ENCODE data around the gene SART3.
"Not testable (repeated sequence)": the region's sequence is repeated elsewhere in the genome, so short reads cannot be mapped to it uniquely, and the experiment has no call there.

Gene SART3

GRCh38 chr12:108518716-108519496 is 42.1 kb downstream of the SART3 start:
- DNase-seq (ENCODE audit: low read depth in 2 of 2) = no peak

- no peak for DNase-seq (ENCODE audit: low read depth in 2 of 2)
Measured at GRCh38 chr12:108518101-108518715, 42.8 kb downstream of the SART3 start.

DNA sequence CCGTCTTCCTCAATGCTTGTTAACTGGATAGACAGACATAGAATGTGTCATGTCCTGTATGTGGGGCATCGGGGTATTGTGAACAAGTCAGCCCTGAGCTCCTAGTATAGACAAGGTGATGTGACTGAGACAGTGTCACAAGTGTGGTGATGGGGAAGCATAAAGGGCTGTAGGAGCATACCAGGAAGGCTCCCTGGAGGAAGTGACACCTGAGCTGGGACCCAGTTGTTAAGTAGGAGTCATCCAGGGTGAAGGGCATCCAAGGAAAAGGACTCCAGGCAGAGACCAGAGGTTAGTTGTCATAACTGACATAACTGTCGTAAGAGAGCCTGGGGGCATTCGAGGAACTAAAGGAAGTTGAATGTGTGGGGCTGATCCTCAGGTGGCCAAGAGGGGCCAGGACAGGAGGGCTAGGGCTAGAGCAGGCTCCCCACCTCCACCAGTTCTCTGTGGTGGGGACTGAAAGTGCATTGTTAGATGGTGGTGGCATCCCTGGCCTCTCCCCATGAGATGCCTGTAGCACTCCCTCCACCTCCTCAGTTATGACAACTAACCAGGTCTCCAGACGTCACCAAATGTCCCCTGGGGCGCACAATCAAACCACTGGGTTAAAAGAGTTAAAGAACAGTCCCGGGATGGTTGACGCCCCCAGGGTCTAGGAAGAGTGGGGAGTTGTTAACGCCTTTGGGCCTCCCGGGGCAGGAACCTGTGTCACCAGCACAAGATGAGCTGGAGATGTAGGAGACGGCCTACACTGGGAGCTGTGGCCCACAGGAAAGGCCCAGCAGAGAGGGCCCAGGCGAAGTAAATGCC is 43.5 kb downstream of the SART3 start:
- DNase-seq (ENCODE audit: low read depth in 2 of 2) = no peak

- no peak for DNase-seq (ENCODE audit: low read depth in 2 of 2)
Measured at GRCh38 chr12:108516511-108517275, 44.3 kb downstream of the SART3 start.

GRCh38 chr12:108515916-108516315 is 45.1 kb downstream of the SART3 start:
- DNase-seq (ENCODE audit: low read depth in 2 of 2) = no peak

- DNase-seq (ENCODE audit: low read depth in 2 of 2) = peak; percentile 92
Measured at GRCh38 chr12:108514973-108515814, 45.8 kb downstream of the SART3 start, which contains the start of gene FICD. FICD (plus strand) TSS chr12:108515277; CDS start chr12:108516973, 1,696 bp downstream.

- no peak for DNase-seq (ENCODE audit: low read depth in 2 of 2)
Measured at GRCh38 chr12:108514468-108514972, 46.5 kb downstream of the SART3 start.

DNA sequence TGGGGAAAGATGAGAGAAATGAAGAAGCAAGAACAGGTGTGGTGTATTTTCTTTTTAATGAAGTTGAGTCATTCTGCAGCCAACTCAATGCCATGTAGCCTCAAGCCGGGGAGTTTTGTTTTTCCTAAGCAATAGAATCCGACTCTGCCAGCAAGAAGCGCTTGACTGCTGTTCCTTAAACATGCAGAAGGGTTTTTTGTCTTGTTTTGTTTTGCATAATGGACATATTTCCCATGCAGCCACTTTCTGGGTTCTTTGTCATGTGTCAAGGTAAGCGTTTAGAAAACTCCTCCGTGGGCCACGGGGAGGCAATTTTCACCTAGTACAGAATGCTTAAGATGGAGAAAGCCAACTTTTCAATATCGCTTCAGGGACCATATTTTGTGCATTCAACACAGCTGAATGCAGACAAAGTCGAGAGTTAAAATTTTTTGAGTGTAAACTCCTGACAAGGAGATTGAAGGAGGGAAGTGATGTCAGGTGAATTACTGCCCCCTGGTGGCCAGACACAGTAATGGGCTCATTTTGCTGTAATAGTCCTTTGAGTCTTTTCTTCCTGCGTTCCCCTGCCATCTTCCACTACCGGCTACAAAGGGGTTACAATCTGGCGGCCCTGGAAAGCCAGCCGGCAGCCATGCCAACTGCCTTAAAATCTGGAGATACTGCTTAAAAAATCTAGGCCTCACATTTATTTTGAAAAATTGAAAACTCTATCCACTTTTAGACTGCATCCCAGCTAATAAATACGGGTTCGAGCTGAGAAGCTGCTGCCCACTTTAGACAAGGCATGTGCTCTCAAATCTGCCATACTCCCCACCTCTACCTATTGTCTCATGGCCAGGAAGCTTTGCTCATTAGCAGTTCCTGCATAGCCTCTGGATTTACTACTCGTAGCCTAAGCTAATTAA is 49.1 kb downstream of the SART3 start:
- peak in 1 of 2 experiments; percentile 13 for DNase-seq (ENCODE audit: low read depth in 2 of 2)

- DNase-seq (ENCODE audit: low read depth in 2 of 2) = no peak
Measured at GRCh38 chr12:108510836-108511235, 50.1 kb downstream of the SART3 start.

DNA sequence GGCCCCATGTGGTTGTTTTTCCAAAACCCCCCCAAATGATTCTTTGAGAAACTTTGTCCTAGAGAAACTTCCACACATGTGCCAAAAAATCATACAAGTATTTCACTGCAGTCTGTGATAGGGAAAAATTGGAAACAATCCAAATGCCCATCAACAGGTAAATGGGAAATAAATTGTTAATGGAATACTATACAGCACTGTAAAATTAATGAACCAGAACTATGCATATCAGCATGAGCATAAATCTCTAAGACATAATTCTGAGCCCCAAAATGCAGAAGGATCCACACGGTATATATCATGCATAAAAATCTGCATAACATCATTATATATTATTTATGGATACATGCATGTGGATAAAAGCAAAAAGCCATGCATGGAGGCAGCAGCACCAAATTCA is 51.2 kb downstream of the SART3 start:
- DNase-seq (ENCODE audit: low read depth in 2 of 2) = no peak

- DNase-seq (ENCODE audit: low read depth in 2 of 2) = no peak
Measured at GRCh38 chr12:108507971-108508642, 52.9 kb downstream of the SART3 start.

DNA sequence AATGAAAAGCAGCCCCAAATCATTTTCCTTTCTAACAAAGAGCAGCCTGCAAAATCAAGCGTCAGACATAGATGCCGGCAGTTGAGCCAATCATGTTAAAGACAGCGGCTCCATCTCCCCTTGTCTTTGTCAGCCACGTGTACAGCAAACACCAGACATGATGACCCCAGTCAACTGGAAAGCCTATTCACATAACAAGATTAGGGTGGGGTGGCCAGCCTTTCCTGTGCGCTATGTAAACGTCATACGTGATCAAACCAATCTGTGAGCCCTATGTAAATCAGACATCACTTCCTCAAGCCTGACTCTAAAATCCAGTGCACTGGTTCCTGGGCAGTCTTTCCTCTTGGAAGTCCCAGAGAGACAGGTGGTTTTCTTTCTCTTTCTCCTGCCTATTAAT is 55.8 kb downstream of the SART3 start:
- DNase-seq (ENCODE audit: low read depth in 2 of 2) = no peak

GRCh38 chr12:108502922-108503321 is 58.1 kb downstream of the SART3 start:
- no peak for DNase-seq (ENCODE audit: low read depth in 2 of 2)

- DNase-seq (ENCODE audit: low read depth in 2 of 2) = no peak
Measured at GRCh38 chr12:108498136-108498535, 62.8 kb downstream of the SART3 start.

DNA sequence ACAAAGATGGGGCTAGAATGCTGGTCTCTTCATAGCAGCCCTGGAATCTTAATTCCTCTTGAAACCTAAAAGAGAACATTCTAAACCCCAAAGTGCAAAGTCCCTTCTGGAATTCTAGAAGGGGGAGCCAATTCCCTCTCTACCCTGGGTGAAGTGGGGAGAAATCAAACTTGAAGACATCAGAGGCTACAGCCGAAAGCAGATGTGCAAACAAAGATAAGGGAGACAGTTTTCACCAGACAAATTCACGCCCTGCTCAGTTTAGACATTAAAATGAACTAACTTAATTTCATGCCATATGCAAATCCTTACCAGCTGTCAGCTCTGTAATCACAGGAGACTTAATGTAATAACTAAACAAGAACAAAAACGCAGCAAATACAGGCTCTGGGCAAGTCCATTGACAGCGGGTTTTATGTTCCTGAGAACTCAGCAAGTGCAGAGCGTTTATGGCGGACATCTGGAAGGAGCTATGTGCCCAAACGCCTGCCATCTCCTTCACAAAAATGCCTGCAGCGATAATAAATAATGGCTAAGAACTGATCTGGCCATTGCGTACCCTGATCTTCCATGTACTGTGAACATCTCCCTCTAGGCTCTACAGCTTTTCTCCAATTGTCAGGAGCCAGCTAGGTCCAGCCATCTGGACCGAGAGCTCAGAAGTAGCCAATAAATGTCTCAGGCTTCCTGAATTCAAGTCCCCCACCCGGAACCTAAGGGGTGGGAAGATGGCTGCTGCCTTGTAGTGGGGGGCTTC is 65.0 kb downstream of the SART3 start:
- DNase-seq (ENCODE audit: low read depth in 2 of 2) = no peak

DNA sequence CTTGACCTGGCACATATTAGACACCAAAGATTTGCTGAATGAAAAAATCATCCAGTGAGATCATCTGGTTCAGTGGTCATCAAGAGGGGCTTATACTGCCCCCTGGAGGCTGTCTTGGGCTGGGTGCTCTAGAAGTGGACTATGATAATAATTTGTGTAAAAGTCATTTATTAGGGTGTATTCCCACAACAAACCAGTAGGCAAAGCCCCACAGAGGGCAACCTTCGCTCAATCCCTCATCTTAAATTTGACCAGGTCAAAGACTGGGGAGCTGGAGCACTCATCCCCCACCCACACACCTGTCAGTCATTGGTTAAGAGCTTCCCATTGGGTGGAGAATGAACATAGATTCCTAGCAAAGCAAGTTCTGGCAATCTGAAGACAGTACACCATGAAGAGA is 65.9 kb downstream of the SART3 start:
- DNase-seq (ENCODE audit: low read depth in 2 of 2) = no peak

DNA sequence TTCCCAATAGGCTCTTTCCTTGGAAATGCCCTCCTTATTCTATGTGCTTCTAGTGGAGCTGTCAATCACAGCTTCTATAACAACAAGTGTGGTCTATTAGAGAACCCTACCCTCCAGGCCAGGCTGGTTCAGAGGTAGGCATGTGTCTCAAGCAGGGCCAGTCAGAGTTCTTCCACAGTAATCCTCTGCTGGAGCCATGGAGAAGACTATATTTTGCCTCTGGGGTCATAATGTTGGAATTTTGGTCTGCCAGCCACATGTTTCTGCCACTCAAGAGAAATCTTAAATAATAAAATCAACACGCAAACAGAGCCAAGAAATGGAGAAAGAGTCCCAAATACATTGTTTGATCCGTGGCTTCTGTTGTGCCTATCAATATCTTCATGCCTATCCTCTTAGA is 69.7 kb downstream of the SART3 start:
- no peak for DNase-seq (ENCODE audit: low read depth in 2 of 2)

DNA sequence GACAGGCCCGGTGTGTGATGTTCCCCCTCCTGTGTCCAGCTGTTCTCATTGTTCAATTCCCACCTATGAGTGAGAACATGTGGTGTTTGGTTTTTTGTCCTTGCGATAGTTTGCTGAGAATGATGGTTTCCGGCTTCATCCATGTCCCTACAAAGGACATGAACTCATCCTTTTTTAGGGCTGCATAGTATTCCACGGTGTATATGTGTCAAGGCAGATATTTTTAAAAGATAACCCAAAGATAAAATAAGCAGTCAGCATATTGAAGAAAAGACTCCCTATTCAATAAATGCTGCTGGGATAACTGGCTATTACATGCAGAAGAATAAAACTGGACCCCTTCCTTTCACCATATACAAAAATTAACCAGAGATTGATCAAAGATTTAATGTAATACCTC is 73.9 kb downstream of the SART3 start:
- DNase-seq (ENCODE audit: low read depth in 2 of 2) = not testable (repeated sequence)
